ENCODE measurements around the gene C1orf198. TPM values are rescaled to one million over a fixed set of nuclear protein-coding genes. Genes with fewer than 3 reads are reported as not detected.

The C1orf198 gene
- polyA plus RNA-seq, 3 donors, result 1.3 to 2.7 (median 1.6) TPM

DNA sequence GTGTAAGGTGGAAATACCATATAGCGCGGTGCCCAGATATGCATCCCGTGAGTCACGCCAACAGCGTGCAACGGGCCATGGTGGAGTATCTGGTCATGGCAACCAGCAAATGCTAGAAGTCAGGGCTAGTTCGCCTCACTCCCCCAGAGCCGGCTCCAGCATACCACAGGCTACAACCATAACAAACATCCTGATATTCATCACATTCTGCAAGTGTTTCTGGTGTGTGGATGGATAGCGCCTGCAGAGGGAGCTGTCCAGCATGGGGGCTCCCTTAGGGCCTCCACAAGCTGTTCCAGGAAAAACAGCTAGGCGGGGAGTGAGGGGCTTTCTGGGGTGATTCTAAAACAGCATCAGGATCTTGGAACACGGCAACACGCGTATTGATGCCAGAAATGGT lies 6.8 kb downstream of the C1orf198 start:
- H3K4me1 Mint-ChIP-seq, result peaks cover 9% of the 10 kb centered on the region
- H3K36me3 Mint-ChIP-seq, result no peaks in the 10 kb centered on the region
- Histone ChIP-seq H3K9me3 (replicated peaks in 1 of 2; ENCODE audit: control insufficient read depth in 1 of 2, insufficient read depth in 1 of 2, low read length in 2 of 2) (no peaks in the 10 kb centered on the region), H3K79me2 (ENCODE audit: insufficient read depth, low read length) (no peaks in the 10 kb centered on the region), H3K4me1 (ENCODE audit: control insufficient read depth in 1 of 2, insufficient read depth in 2 of 2, low read length in 2 of 2) (no peaks in the 10 kb centered on the region), H3K9ac (ENCODE audit: insufficient read depth, low read length, poor library complexity, severe bottlenecking) (no peak overlapping the region), H3K27ac (ENCODE audit: low read depth in 1 of 2, low read length in 2 of 2) (no peak overlapping the region), H3K4me2 (replicated peaks; ENCODE audit: extremely low read depth, low read length, poor library complexity, severe bottlenecking) (no peak overlapping the region), H3K36me3 (replicated peaks in 1 of 2; ENCODE audit: control insufficient read depth in 1 of 2, insufficient read depth in 2 of 2, low read length in 2 of 2) (no peaks in the 10 kb centered on the region), H3K27me3 (ENCODE audit: control insufficient read depth in 2 of 2, insufficient read depth in 2 of 2, low read length in 2 of 2) (peaks cover under 1 to 2% of the 10 kb centered on the region in 2 donors), H4K20me1 (ENCODE audit: insufficient read depth, low read length) (no peaks in the 10 kb centered on the region), H2AFZ (ENCODE audit: insufficient read depth, low read depth, low read length, poor library complexity, severe bottlenecking) (no peak overlapping the region), H3K4me3 (replicated peaks in 1 of 3; ENCODE audit: low read depth in 2 of 3, low read length in 3 of 3) (no peak overlapping the region)
- 98% methylated on average over 11 of the region's 13 CpGs for WGBS (ENCODE audit: insufficient coverage)
- peaks cover 0 to 3% (median 0%) of the 10 kb centered on the region in 7 donors for H3K9me3 Mint-ChIP-seq
- DNase-seq, result no peak
- H3K27me3 Mint-ChIP-seq (ENCODE audit: low read depth in 3 of 3), result peaks cover 2 to 10% (median 4%) of the 10 kb centered on the region in 3 donors
- no peak overlapping the region for H3K4me3 Mint-ChIP-seq
- intact Hi-C loops (cut with micrococcal nuclease), result no loop called here
- H3K27ac Mint-ChIP-seq, result peak overlapping the region in 1 of 7 donors; percentile 77
- TF ChIP-seq, protein P1, sequence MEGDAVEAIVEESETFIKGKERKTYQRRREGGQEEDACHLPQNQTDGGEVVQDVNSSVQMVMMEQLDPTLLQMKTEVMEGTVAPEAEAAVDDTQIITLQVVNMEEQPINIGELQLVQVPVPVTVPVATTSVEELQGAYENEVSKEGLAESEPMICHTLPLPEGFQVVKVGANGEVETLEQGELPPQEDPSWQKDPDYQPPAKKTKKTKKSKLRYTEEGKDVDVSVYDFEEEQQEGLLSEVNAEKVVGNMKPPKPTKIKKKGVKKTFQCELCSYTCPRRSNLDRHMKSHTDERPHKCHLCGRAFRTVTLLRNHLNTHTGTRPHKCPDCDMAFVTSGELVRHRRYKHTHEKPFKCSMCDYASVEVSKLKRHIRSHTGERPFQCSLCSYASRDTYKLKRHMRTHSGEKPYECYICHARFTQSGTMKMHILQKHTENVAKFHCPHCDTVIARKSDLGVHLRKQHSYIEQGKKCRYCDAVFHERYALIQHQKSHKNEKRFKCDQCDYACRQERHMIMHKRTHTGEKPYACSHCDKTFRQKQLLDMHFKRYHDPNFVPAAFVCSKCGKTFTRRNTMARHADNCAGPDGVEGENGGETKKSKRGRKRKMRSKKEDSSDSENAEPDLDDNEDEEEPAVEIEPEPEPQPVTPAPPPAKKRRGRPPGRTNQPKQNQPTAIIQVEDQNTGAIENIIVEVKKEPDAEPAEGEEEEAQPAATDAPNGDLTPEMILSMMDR (IDR thresholded peaks at IDR 0.05), result no peak

- Histone ChIP-seq H4K20me1 (ENCODE audit: insufficient read depth, low read length) (no peaks in the 10 kb centered on the region), H3K4me1 (ENCODE audit: control insufficient read depth in 1 of 2, insufficient read depth in 2 of 2, low read length in 2 of 2) (no peaks in the 10 kb centered on the region), H3K79me2 (ENCODE audit: insufficient read depth, low read length) (no peaks in the 10 kb centered on the region), H3K36me3 (replicated peaks in 1 of 2; ENCODE audit: control insufficient read depth in 1 of 2, insufficient read depth in 2 of 2, low read length in 2 of 2) (no peaks in the 10 kb centered on the region), H3K9ac (ENCODE audit: insufficient read depth, low read length, poor library complexity, severe bottlenecking) (no peak overlapping the region), H3K27ac (ENCODE audit: low read depth in 1 of 2, low read length in 2 of 2) (no peak overlapping the region), H3K4me2 (replicated peaks; ENCODE audit: extremely low read depth, low read length, poor library complexity, severe bottlenecking) (peak overlapping the region; percentile 17), H2AFZ (ENCODE audit: insufficient read depth, low read depth, low read length, poor library complexity, severe bottlenecking) (peak overlapping the region; percentile 33), H3K4me3 (replicated peaks in 1 of 3; ENCODE audit: low read depth in 2 of 3, low read length in 3 of 3) (peak overlapping the region in 1 of 3 experiments; percentile 8), H3K27me3 (ENCODE audit: control insufficient read depth in 2 of 2, insufficient read depth in 2 of 2, low read length in 2 of 2) (no peaks in the 10 kb centered on the region), H3K9me3 (replicated peaks in 1 of 2; ENCODE audit: control insufficient read depth in 1 of 2, insufficient read depth in 1 of 2, low read length in 2 of 2) (no peaks in the 10 kb centered on the region)
- Mint-ChIP-seq H3K27ac (no peak overlapping the region), H3K4me1 (peaks cover 9% of the 10 kb centered on the region), H3K4me3 (no peak overlapping the region), H3K9me3 (peaks cover 0 to 3% (median 0%) of the 10 kb centered on the region in 7 donors), H3K27me3 (ENCODE audit: low read depth in 3 of 3) (peaks cover 0 to 5% (median 2%) of the 10 kb centered on the region in 3 donors), H3K36me3 (no peaks in the 10 kb centered on the region)
- intact Hi-C loops (cut with micrococcal nuclease), result no loop called here
- WGBS (ENCODE audit: insufficient coverage), result 97% methylated on average over 3 of the region's 9 CpGs
- DNase-seq, result no peak
- TF ChIP-seq, protein P1 (IDR thresholded peaks at IDR 0.05), result no peak
These were observed 7.5 kb downstream of the C1orf198 start for GRCh38 chr1:230860617-230861384.

Measured in CD14-positive monocyte (primary cell).